Measurements from ENCODE around the gene PRPH.
"Not testable (repeated sequence)": the region's sequence is repeated elsewhere in the genome, so short reads cannot be mapped to it uniquely, and the experiment has no call there.

PRPH gene

DNA sequence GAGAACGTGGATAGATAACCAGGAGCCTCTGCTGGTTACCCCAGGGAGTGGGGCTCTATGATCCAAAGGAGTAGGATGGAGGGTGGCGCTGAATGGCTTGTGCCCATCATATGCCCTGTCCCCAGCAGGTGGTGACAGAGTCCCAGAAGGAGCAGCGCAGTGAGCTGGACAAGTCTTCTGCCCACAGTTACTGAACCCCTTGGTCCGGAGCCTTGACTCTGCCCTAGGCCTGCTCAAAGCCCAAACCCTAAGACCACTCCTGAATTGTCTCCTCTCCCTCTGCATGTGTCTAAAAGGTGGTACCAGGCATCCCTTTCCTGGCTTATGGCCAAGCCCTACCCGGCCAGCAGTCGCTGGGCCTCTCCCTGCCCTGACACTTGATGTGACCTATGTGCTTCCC, 3.2 kb downstream of the PRPH start:
- DNase-seq (ENCODE audit: low read depth in 2 of 2) = no peak

- DNase-seq (ENCODE audit: low read depth in 2 of 2) = no peak
Observed at GRCh38 chr12:49301760-49302159, 6.8 kb downstream of the PRPH start.

DNA sequence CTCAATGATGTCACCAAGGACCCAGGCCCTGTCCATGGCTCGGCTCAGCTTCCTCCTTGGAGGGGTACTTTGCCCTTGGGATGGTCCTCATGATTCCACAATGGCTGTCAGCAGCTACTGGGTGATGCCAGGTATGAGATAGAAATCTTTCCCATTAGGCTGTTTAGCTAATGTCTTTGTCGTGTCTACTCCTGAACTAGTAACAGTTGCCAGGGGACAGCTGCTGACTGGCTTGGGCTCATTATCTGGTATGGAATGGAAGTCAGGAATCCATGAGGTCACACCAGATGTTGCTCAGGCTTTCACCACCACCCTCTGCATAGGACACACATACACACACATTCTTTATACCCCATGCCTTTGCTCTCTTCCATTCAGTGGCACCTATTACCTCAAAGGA, 9.2 kb downstream of the PRPH start:
- DNase-seq (ENCODE audit: low read depth in 2 of 2) = no peak

DNA sequence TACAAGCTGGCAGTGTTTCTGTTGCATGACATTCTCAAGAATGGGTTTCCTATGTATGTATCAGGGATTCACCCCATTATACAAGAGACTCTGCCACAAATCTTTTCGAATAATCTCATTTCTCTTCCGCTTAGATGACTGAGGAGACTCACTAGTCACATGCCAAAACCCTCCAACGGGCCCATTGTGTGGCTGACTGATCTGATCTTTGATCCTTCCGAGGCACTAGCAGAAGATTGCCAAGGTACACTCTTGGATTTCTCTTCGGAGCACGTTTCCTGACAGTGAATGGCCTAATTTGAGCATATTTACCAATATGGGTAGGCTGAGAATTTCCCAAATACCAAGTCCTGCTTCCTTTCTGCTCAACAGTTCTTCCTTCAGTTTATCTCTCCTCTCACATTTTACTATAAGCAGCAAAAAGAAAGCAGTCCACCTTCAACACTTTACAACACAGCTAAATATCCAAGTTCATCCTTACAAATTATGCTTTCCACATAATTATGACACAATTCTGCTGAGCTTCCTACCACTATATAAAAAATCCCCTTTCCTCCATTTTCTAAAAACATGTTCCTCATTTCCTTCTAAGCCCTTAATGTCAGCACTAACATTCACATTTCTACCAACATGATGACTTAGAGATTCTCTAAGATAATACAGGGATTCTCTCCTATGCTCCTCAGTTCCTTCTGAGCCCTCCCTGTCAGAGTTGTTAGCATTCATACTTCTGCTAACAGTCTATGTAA, 11.0 kb downstream of the PRPH start:
- DNase-seq (ENCODE audit: low read depth in 2 of 2) = no peak

DNA sequence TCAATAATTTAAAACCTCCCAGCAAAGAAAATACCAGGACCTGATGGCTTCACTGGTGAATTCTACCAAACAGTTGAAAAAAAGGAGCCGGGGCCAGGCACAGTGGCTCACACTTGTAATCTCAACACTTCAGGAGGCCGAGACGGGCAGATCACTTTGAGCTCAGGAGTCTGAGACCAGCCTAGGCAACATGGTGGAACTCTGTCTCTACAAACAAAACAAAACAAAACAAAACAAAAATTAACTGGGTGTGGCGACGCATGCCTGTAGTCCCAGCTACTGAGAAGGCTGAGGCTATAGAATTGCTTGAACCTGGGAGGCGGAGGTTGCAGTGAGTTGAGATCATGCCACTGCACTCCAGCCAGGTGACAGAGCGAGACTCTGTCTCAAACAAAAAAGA, 14.4 kb downstream of the PRPH start:
- DNase-seq (ENCODE audit: low read depth in 2 of 2) = no peak

DNA sequence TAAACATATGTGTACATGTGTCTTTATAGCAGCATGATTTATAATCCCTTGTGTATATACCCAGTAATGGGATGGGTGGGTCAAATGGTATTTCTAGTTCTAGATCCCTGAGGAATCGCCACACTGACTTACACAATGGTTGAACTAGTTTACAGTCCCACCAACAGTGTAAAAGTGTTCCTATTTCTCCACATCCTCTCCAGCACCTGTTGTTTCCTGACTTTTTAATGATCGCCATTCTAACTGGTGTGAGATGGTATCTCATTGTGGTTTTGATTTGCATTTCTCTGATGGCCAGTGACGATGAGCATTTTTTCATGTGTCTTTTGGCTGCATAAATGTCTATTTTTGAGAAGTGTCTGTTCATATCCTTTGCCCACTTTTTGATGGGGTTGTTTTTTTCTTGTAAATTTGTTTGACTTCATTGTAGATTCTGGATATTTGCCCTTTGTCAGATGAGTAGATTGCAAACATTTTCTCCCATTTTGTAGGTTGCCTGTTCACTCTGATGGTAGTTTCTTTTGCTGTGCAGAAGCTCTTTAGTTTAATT, 15.6 kb downstream of the PRPH start:
- not testable (repeated sequence) for DNase-seq (ENCODE audit: low read depth in 2 of 2)

DNA sequence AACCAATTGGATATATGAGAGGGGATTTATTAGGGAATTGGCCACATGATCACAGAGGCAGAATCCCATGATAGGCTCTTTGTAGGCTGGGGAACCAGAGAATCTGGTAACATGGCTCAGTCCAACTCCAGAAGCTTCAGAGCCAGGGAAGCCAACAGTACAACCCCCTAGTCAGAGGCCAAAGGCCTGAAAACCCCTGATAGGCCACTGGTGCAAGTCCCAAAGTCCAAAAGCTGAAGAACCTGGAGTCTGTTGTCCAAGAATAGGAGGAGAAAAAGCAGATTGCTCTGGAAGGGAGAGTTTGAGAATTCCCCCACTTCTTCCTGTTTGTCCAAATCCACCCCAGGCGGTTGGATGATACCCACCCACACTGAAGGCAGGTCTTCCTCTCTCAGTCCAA, 19.9 kb downstream of the PRPH start:
- DNase-seq (ENCODE audit: low read depth in 2 of 2) = no peak

GRCh38 chr12:49317118-49317517, 22.2 kb downstream of the PRPH start:
- DNase-seq (ENCODE audit: low read depth in 2 of 2) = not testable (repeated sequence)

DNA sequence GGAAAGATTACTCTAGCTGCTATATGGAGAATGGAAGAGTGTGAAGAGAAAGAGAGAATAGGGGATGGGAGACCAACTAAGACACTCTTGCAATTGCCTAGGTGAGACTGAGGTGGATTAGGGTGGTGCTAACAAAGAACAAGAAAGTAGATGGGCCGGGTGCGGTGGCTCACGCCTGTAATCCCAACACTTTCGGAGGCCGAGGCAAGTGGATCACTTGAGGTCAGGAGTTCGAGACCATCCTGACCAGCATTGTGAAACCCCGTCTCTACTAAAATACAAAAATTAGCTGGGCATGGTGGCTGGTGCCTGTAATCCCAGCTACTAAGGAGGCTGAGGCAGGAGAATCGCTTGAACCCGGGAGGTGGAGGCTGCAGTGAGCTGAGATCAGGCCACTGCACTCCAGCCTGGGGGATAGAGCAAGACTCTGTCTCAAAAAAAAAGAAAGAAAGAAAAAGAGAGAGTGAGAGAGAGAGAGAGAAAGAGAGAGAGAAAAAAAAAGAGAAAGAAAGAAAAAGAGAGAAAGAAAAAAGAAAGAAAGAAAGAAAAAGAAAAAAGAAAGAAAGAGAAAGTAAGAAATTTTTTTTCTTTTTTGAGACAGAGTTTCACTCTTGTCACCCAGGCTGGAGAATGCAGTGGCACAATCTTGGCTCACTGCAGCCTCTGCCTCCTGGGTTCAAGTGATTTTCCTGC, 25.6 kb downstream of the PRPH start:
- DNase-seq (ENCODE audit: low read depth in 2 of 2) = not testable (repeated sequence)

DNA sequence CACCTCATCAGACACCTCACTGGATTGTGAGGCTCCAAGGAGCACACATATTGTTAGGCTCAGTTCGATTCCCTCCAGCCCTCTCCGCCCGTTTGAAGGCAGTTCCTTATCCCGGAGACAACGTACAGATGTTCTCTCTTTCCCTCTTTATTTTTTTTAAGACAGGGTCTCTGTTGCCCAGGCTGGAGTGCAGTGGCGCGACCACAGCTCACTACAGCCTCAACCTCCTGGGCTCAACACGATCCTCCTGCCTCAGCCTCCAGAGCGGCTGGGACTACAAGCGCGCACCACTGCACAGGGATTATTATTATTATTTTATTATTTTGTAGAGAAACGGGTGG, 27.4 kb downstream of the PRPH start:
- no peak for DNase-seq (ENCODE audit: low read depth in 2 of 2)

DNA sequence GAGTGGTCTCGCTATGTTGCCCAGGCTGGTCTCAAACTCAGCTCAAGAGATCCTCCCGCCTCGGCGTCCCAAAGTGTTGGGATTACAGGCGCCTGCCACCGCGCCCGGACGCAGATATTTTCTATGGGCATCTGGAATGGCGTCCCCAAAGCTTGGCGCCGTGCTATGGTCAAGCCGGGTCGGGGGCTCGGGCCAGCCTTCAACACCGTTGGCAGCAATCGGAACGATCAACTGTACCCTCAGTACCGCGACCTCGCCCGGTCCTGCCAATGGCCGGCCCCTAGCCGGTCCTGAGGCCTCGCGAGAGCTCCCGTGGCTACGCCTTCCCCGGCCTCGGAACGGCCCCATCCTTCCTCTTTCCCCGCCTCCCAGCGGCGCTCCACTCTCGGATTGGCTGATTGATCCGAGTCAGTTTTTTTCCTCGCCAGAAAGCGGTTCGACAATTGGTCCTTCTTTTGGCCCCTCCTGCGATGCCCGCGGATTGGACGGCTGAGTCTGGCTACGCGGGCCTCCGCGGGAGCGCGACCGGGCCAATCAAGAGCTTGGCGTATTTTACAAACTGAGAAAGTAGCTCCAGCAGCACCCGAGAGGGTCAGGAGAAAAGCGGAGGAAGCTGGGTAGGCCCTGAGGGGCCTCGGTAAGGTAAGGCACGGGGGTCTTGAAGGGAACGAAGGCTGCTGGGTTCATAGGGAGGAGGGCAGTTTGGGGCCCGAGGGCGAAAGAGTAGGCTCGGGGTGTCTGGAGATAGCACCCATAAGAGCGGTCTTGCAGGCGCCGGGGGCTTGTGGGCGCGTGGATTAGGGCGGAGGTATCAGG, 28.0 kb downstream of the PRPH start, which contains the start of gene TROAP:
Gene TROAP, plus strand, starts transcription at position 548 of the 816 bp plus-strand sequence. CDS start 354 bp downstream, outside the sequence.
- peak; percentile 93 to 94 for DNase-seq (ENCODE audit: low read depth in 2 of 2)

GRCh38 chr12:49323524-49324097, 28.7 kb downstream of the PRPH start:
- no peak for DNase-seq (ENCODE audit: low read depth in 2 of 2)

- no peak for DNase-seq (ENCODE audit: low read depth in 2 of 2)
Observed at GRCh38 chr12:49325606-49326005, 30.7 kb downstream of the PRPH start.

- DNase-seq (ENCODE audit: low read depth in 2 of 2) = no peak
Observed at GRCh38 chr12:49327368-49327767, 32.4 kb downstream of the PRPH start.

GRCh38 chr12:49327887-49328286, 32.9 kb downstream of the PRPH start:
- DNase-seq (ENCODE audit: low read depth in 2 of 2) = no peak

GRCh38 chr12:49328816-49329215, 33.9 kb downstream of the PRPH start:
- no peak for DNase-seq (ENCODE audit: low read depth in 2 of 2)

GRCh38 chr12:49330032-49330619, 35.2 kb downstream of the PRPH start:
- no peak for DNase-seq (ENCODE audit: low read depth in 2 of 2)

DNA sequence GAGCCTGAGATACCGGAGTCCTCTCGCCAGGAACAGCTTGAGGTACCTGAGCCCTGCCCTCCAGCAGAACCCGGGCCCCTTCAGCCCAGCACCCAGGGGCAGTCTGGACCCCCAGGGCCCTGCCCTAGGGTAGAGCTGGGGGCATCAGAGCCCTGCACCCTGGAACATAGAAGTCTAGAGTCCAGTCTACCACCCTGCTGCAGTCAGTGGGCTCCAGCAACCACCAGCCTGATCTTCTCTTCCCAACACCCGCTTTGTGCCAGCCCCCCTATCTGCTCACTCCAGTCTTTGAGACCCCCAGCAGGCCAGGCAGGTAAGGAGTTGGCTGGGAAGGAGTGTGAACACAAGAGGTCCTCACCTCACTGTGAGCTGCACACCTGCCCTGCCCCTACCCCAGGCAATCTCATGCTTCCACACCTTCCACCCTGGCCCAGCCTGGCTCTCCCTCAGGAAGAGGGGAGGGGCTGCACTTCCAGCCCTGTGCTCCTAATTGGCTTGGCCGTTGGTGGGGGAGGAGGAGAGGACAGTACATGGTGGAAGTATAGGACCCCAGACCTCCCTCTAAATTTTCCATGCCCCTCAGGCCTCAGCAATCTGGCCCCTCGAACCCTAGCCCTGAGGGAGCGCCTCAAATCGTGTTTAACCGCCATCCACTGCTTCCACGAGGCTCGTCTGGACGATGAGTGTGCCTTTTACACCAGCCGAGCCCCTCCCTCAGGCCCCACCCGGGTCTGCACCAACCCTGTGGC, 35.9 kb downstream of the PRPH start:
- DNase-seq (ENCODE audit: low read depth in 2 of 2) = no peak

- no peak for DNase-seq (ENCODE audit: low read depth in 2 of 2)
Observed at GRCh38 chr12:49331380-49332222, 36.7 kb downstream of the PRPH start.

DNA sequence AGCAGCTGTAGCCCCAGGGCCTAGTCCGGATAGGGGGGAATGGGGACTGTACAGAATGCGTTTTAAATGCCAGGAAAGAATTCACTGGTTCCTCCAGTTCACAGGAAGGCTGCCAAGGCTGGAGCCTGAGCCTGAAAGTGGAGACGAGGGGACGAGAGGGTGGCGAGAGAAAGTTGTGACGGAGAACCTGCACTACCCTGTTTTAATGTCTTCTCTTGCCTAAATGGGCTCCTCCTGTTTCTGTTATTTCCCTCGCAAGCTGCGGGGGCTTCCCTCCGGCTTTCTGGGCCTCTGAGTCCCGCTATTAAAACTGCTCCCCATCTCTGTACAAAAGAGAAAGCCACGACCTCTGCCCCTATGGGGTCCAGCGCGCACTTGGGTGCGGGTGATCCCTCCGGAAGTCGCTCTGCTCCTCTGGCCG, 37.5 kb downstream of the PRPH start:
- no peak for DNase-seq (ENCODE audit: low read depth in 2 of 2)
